GM18868 (cell line): ENCODE data around the gene TBATA.

ENCODE experiments used
- ATAC-seq: cut with Tn5 transposase; IDR thresholded peaks from one replicate; pipeline ENCODE4 v1.9.1; 2021; ENCODE audit warnings: mild to moderate bottlenecking, moderate library complexity; ENCODE audit not compliant: unreplicated experiment

Gene TBATA

GRCh38 chr10:70809726-70810125 lies 24.5 kb upstream of the TBATA start:
- no peak for ATAC-seq

- ATAC-seq, result no peak
Observed at GRCh38 chr10:70809011-70809611, 23.9 kb upstream of the TBATA start.

DNA sequence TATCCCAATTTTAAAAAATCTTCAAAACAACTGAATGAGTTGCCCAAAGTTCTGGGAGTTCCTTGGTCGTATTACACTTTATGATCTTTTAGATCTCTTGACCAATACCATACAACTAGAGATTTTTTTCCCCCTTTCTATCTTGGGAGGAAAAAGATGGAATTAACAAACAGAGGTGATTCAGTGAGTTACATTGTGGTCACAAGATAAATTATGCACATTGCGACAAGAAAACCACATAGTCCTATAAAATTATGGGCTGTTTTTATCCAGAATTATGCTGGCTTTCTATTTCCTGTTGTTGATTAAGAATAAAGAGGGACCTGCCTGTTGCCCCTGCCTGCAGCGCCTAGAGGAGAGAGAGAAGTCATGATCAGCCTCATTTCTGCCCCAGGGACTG lies 22.4 kb upstream of the TBATA start:
- ATAC-seq, result no peak

DNA sequence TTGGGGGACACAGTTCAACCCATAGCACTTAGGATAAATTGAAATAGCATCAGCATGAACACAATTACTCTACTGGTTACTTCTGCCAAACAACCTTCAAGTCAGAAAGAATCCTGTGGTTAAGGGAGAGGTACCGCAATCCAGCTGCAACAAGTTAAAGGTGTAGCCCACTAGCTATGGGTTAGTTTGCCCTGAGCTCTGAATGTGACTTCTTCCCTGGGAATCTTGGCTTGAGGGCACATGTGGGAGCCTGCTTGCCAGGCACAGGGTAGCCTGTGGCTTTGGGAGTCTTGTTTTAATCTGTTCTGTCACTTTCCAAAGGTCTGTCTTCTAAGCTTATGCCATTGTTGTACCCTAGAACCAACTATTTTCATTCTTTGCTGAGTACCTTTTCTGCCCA lies 21.7 kb upstream of the TBATA start:
- no peak for ATAC-seq

DNA sequence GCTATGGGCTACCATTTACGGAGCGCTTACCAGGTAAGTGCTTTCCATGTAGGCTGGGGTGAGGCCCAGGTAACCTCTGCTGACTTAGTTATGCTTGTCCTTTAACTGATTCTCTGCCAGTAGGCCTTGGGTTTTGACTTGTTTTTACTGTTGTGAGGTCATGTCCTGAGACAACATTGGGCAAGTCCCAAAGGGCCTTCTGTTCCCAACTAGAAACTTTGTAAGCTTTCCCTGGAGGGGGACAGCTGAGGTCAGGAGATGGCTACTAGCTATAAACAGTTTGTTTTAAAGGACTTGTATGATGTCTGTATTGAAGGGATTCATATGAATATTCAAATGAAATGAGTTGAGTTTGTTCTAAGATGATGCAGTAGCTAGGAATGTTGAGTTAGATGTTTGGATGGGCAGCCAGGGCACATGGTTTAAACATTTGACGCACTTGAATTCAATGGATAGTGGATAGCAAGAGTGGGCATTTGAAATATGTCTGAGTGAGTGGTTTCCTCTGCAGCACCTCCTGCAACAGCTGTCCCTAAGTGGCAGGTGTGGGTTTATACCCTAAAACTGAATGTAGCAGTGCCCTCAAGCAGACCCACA lies 20.5 kb upstream of the TBATA start:
- ATAC-seq, result no peak

- no peak for ATAC-seq
Observed at GRCh38 chr10:70804421-70804808, 19.2 kb upstream of the TBATA start.

DNA sequence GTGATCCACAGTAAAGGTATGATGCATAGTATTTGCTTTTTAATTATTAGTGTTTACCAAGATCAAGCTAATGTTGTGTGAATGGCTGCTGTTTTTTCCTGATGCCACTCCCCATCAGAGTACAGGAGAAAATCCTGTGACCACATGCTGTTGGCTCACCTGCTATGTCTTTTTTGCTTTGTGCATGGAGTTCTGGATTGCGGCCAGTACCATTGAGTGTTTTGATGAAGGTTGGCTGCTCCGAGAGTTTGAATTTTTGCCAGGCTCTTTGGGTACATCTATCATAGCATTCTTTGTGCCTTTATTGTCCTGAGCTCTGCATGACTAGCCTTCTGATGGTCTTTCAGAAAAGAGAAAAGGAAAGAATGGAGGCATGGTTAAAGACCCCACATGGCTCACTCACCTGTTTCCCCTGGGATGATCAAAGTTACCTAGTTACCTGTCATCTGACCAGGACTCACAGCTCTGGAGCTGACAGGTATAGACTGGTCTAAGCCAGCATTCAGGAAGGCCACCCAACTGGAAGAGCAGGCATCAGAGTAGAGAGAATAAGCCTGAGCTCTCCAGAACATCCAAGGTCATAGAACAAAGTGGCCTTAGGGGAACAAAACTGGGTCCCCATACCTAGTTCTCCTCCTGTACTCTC lies 18.7 kb upstream of the TBATA start:
- no peak for ATAC-seq

GRCh38 chr10:70801854-70802253 lies 16.7 kb upstream of the TBATA start:
- no peak for ATAC-seq

- ATAC-seq, result no peak
Observed at GRCh38 chr10:70799124-70799523, 13.9 kb upstream of the TBATA start.

DNA sequence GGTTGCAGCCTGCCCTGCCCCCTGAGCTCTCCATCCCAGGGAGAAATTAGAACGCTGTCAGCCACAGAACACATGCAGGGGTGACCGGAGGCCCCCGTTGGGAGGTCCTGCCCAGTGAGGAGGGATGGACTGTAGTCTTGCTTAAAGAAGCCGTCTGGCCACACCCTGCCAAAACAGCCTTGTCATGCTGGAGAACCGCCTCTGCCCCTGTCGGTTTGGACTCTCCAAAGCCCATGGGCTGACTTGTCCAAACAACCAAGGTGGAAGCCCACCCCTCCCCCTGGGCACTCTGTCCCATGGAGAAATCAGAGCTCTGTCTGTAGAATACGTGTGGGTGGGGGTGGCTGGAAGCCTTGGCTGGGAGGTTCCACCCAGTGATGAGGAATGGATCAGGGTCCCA lies 12.7 kb upstream of the TBATA start:
- no peak for ATAC-seq

DNA sequence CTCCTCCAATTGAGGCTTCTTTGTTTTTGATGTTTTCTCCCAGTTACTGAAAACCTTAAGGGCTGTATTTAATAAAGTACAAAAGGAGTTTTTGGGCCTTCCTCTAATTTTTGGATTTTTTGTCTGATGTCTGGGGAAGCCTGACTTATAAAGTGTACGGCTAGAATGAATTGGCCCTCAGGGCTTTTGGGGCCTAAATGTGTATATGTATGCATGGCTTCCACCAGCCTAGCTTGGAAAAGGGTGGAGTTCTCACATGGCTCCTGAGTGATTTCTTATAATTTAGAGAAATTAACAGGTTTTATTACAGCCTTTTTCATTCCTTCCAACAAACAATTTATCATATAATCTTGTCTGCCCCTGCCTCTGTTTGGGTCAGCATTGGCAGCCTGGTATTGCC lies 10.4 kb upstream of the TBATA start:
- ATAC-seq, result no peak

DNA sequence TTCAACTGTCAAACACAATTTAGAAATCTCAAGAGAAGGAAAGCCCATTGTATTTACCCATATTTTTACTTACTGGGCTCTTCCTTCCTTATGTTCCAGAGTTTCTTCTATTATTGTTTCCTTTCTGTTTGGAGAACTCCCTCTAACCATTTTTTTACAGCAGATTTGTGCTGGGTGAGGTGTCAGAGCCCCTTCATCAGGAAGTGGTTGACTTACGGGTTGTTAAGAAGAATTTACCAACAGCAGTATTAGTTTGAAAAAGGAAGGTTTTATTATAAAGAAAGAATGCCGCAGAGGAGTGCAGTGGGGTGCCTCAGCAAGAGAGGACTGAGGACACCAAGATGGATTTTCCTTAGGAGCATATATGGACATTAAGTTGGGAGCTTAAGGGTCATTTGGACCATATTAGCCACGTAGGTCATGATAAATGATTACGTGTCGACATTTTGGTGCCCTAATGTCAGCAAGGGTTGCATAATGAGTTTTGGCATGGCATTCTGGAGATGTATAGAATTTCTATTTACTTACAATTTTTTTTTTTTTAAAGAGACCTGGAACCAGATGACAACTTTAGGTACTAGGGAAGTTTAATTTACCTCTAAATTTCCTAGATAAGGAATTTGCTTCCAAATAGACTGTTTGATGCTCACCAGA lies 6.3 kb upstream of the TBATA start:
- no peak for ATAC-seq

- ATAC-seq, result no peak
Observed at GRCh38 chr10:70786799-70787415, 1.7 kb upstream of the TBATA start.

GRCh38 chr10:70784471-70784870 lies 706 bp downstream of the TBATA start:
- ATAC-seq, result no peak

DNA sequence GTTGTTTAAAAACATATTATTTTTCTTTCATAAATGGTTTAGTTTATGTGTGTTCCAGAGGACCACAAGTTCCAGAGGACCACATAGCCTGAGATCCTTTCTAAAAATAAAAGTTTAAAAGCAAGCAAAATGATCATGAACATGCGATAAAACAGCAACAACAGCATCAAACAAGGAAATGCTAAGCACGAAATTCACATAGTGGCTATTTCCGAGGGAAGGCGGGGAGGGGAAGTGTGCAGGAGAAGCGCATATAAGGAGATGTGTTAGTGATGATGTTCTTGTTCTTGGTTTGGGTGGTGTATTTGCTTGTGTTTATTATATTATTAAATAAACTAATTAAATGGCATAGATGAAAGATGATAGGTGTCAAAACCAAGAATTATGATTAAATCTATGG lies 1.2 kb downstream of the TBATA start:
- no peak for ATAC-seq

DNA sequence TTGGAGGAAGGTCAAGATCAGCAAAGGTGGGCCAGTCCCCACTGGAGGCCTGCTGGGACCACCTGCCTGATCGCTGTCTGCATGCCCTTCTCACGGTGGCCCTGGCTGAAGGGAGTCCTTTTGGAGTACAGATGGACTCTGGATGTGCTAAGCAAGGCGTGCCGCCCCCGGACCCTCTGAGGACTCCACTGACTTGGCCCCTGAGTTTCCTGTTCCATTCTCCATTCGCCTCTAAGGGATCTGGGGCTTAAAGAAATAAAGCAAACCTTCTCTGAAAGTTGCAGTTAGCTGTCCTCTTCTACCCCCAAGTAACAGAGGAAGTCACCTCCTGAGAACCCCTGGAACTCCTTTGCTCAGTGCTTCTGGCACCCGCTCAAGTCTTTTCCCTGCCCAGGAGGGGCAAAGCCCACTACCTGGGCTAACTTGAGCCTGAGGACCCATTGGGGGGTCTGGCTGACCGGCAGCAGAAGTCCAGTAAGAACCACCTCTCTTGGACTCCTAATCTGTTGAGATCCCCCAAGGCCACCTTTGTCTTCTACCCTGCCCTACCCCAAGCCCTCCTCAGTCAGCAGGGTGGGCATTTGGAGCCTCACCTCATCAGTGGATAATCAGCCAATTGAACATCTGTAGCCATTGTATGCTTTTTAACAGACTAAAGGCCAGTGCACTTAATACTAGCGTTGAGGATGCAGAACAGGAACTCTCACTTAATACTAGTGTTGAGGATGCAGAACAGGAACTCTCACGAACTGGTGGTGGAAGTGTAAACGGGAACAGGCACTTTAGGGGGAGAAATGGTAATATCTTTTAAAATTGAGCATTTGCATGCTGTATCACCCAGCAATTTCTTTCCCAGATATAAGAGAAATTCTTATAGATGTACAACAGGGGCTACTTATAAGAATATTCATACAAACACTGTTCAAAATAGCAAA lies 2.2 kb downstream of the TBATA start:
- no peak for ATAC-seq

GRCh38 chr10:70782086-70782745 lies 3.0 kb downstream of the TBATA start:
- no peak for ATAC-seq

GRCh38 chr10:70781461-70782051 lies 3.6 kb downstream of the TBATA start:
- ATAC-seq, result no peak

DNA sequence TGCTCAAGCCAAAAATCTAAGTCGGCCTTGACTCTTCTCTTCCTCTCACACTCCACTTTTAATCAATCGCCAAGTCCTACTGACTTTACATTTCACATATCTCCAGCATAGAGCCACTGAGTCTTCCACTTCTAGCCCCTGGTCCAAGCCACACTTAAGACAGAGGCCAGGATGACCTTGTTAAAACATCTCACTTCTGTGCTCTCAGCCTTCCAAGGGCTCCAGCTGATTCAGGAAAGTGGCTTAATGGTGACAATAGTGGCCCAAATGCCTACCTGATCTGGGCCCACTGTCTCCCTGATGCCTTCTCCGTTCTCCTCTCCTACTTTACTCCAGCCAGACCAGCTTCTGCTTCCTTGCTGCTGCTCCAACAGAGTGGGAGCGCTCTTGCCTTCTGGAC lies 4.4 kb downstream of the TBATA start:
- no peak for ATAC-seq

DNA sequence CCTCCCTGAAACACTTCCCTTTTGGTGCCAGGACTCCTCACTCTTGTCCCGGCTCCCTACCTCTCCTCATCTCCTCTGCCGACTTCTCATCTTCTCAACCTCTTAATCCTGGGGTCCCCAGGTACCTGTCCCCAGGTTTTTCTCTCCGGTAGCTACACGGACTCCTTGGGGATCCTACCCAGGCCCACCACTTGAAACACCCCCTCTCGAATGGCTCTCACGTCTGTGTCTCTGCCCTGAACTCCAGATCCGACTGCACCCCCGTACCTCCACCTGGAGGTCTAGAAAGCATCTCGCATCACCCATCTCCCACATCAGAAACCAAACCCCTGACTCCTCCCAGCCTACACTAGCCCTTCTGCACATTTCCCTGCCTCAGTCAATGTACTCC lies 4.8 kb downstream of the TBATA start:
- ATAC-seq, result no peak
